Measurements from ENCODE around the gene WDR20.
"Not testable (repeated sequence)": the region's sequence is repeated elsewhere in the genome, so short reads cannot be mapped to it uniquely, and the experiment has no call there.

Gene WDR20

GRCh38 chr14:102159841-102160240 lies 20.1 kb downstream of the WDR20 start:
- no peak for TF ChIP-seq CTCF (IDR thresholded peaks at IDR 0.05; ENCODE audit: low read depth, low read length)
- DNase-seq (ENCODE audit: extremely low read depth, low read depth) = no peak

GRCh38 chr14:102162487-102162886 lies 22.8 kb downstream of the WDR20 start:
- no peak for DNase-seq (ENCODE audit: extremely low read depth, low read depth)
- TF ChIP-seq CTCF (IDR thresholded peaks at IDR 0.05; ENCODE audit: low read depth, low read length) = no peak

- no peak for DNase-seq (ENCODE audit: extremely low read depth, low read depth)
- TF ChIP-seq CTCF (IDR thresholded peaks at IDR 0.05; ENCODE audit: low read depth, low read length) = no peak
Observed at GRCh38 chr14:102164241-102164641, 24.5 kb downstream of the WDR20 start.

- TF ChIP-seq CTCF (IDR thresholded peaks at IDR 0.05; ENCODE audit: low read depth, low read length) = no peak
- DNase-seq (ENCODE audit: extremely low read depth, low read depth) = no peak
Observed at GRCh38 chr14:102164965-102165364, 25.3 kb downstream of the WDR20 start.

GRCh38 chr14:102170061-102170460 lies 30.4 kb downstream of the WDR20 start:
- TF ChIP-seq CTCF (IDR thresholded peaks at IDR 0.05; ENCODE audit: low read depth, low read length) = no peak
- no peak for DNase-seq (ENCODE audit: extremely low read depth, low read depth)

- DNase-seq (ENCODE audit: extremely low read depth, low read depth) = no peak
- no peak for TF ChIP-seq CTCF (IDR thresholded peaks at IDR 0.05; ENCODE audit: low read depth, low read length)
Observed at GRCh38 chr14:102171173-102172020, 31.7 kb downstream of the WDR20 start.

- DNase-seq (ENCODE audit: extremely low read depth, low read depth) = not testable (repeated sequence)
Observed at GRCh38 chr14:102172021-102172272, 32.2 kb downstream of the WDR20 start.

GRCh38 chr14:102172721-102173120 lies 33.0 kb downstream of the WDR20 start:
- not testable (repeated sequence) for DNase-seq (ENCODE audit: extremely low read depth, low read depth)

Measured in AG09319 (cell line).